HL-60 (cell line): Measurements from ENCODE around the gene SPTBN5.

ENCODE experiments used
- DNase-seq, 2 experiments: peaks; one replicate each; pipeline ENCODE4 v3.0.0-alpha.2; 2010 to 2020; ENCODE audit warnings: low read depth in 1 of 2, low spot score in 1 of 2
- H3K27ac ChIP-seq: fragments of 250-450 bp; sonication (Bioruptor Pico); replicated peaks from 2 replicates; pipeline ENCODE4 v1.5.1; 2020; ENCODE audit warnings: mild to moderate bottlenecking, moderate library complexity
- H3K27me3 ChIP-seq: fragments of 250-450 bp; sonication (Bioruptor Pico); 2 replicates; pipeline ENCODE4 v1.5.1; 2021; ENCODE audit warnings: mild to moderate bottlenecking, moderate library complexity; ENCODE audit not compliant: insufficient read depth, poor library complexity, severe bottlenecking
- H3K4me3 ChIP-seq: replicated peaks from 2 replicates; pipeline ENCODE4 v1.5.1; 2011; ENCODE audit warnings: mild to moderate bottlenecking, control low read depth, low read length; ENCODE audit not compliant: insufficient read depth
- CTCF ChIP-seq: IDR thresholded peaks from one replicate; pipeline ENCODE4 v1.5.1; 2011; ENCODE audit warnings: low read length, control low read depth, inconsistent platforms; ENCODE audit not compliant: insufficient read depth
- GABPA ChIP-seq: IDR thresholded peaks from 2 replicates; pipeline ENCODE4 v1.6.1; 2012; ENCODE audit warnings: low read depth
- POLR2AphosphoS5 ChIP-seq: IDR thresholded peaks from 2 replicates; pipeline ENCODE4 v1.6.1; 2012; ENCODE audit warnings: low read depth
- REST ChIP-seq: IDR thresholded peaks from 2 replicates; pipeline ENCODE4 v1.6.1; 2012; ENCODE audit warnings: low read depth; ENCODE audit not compliant: insufficient replicate concordance
- SPI1 ChIP-seq: IDR thresholded peaks from 2 replicates; pipeline ENCODE4 v1.6.1; 2012; ENCODE audit warnings: low read depth, mild to moderate bottlenecking, borderline replicate concordance

The SPTBN5 gene

GRCh38 chr15:41847981-41848380, 45.9 kb downstream of the SPTBN5 start:
- Histone ChIP-seq H3K27me3 (no peaks in the 10 kb centered on the region), H3K27ac (no peak overlapping the region), H3K4me3 (no peak overlapping the region)
- no peak for TF ChIP-seq POLR2AphosphoS5
- no peak for TF ChIP-seq GABPA
- TF ChIP-seq SPI1, result no peak
- no peak for TF ChIP-seq REST
- TF ChIP-seq CTCF, result no peak
- DNase-seq, result no peak

- no peak for TF ChIP-seq SPI1
- TF ChIP-seq GABPA, result no peak
- TF ChIP-seq CTCF, result no peak
- TF ChIP-seq POLR2AphosphoS5, result no peak
- TF ChIP-seq REST, result no peak
- Histone ChIP-seq H3K27me3 (no peaks in the 10 kb centered on the region), H3K27ac (no peak overlapping the region), H3K4me3 (no peak overlapping the region)
- DNase-seq, result no peak
These were observed 46.6 kb downstream of the SPTBN5 start for GRCh38 chr15:41847206-41847605.

GRCh38 chr15:41844814-41845213, 49.0 kb downstream of the SPTBN5 start:
- H3K27ac ChIP-seq, result no peak overlapping the region
- H3K4me3 ChIP-seq, result no peak overlapping the region
- DNase-seq, result no peak
- no peaks in the 10 kb centered on the region for H3K27me3 ChIP-seq
- TF ChIP-seq REST (no peak), GABPA (no peak), SPI1 (no peak), CTCF (no peak), POLR2AphosphoS5 (no peak)
